ENCODE measurements around the gene WDR93. TPM values are rescaled to one million over a fixed set of nuclear protein-coding genes. Genes with fewer than 3 reads are reported as not detected.
"Not testable (repeated sequence)": the region's sequence is repeated elsewhere in the genome, so short reads cannot be mapped to it uniquely, and the experiment has no call there.

WDR93 gene
- total RNA-seq, 2 experiments from 2014 or later, result 0.19 TPM; not detected in 1

DNA sequence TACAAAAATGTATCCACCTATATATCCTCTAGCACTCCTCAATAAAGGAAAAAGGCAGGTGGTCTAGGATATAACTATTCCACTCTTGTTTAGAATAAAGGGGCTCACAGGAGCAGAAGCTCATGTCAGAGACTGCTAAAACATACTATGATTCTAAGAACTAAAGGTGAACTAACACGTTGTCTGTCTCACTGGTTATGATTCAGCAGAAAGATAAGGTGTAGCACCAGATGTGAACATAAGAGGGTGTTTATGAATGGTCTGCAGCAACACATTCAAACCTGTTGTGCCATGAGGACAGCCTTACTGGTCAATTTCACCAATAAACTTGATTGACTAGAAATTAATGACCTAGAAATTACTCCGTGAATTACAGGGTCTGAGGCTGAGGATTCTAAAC lies 4.6 kb upstream of the WDR93 start:
- no peak overlapping the region for H2AFZ ChIP-seq (ENCODE audit: low read length)
- H3K27ac ChIP-seq (ENCODE audit: low read depth, low read length, poor library complexity, severe bottlenecking), result no peak overlapping the region
- H4K20me1 ChIP-seq (ENCODE audit: insufficient read depth, low read length), result no peaks in the 10 kb centered on the region
- H3K4me2 ChIP-seq (ENCODE audit: low read length), result no peak overlapping the region
- no TSS peak for BruUV-seq (replicated peaks)
- ChIA-PET POLR2A (interaction anchor here (0.7 kb wide), 1 partner anchor 9 kb away, joined by 4 read pairs; no protein-coding TSS in a partner anchor), CTCF (ENCODE audit: unreplicated experiment) (interaction anchor here (0.6 kb wide), 2 partner anchors 96 to 255 kb away, joined by 4 read pairs; no protein-coding TSS in a partner anchor)
- DNase-seq (ENCODE audit: low spot score), result no peak
- TF ChIP-seq EZH2phosphoT487 (IDR thresholded peaks at IDR 0.05; ENCODE audit: borderline replicate concordance, low read depth, low read length), result no peak
- TF ChIP-seq, protein P1, sequence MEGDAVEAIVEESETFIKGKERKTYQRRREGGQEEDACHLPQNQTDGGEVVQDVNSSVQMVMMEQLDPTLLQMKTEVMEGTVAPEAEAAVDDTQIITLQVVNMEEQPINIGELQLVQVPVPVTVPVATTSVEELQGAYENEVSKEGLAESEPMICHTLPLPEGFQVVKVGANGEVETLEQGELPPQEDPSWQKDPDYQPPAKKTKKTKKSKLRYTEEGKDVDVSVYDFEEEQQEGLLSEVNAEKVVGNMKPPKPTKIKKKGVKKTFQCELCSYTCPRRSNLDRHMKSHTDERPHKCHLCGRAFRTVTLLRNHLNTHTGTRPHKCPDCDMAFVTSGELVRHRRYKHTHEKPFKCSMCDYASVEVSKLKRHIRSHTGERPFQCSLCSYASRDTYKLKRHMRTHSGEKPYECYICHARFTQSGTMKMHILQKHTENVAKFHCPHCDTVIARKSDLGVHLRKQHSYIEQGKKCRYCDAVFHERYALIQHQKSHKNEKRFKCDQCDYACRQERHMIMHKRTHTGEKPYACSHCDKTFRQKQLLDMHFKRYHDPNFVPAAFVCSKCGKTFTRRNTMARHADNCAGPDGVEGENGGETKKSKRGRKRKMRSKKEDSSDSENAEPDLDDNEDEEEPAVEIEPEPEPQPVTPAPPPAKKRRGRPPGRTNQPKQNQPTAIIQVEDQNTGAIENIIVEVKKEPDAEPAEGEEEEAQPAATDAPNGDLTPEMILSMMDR (conservative IDR thresholded peaks at IDR 0.05; ENCODE audit: low read length), result no peak
- no peak overlapping the region for H3K4me3 ChIP-seq (ENCODE audit: low read depth, low read length, poor library complexity, severe bottlenecking)
- no peaks in the 10 kb centered on the region for H3K9me2 ChIP-seq (ENCODE audit: insufficient read depth, low read length)
- no peaks in the 10 kb centered on the region for H3K9me3 ChIP-seq (ENCODE audit: low read length)
- intact Hi-C loops (cut with micrococcal nuclease; ENCODE audit: unreplicated experiment), result no loop called here
- no peaks in the 10 kb centered on the region for H3K79me2 ChIP-seq (ENCODE audit: insufficient read depth, low read depth, low read length)
- no peaks in the 10 kb centered on the region for H3K36me3 ChIP-seq (ENCODE audit: insufficient read depth, low read length)
- H3K4me1 ChIP-seq (ENCODE audit: insufficient read depth, low read length, poor library complexity, severe bottlenecking), result peaks cover 10% of the 10 kb centered on the region

- Histone ChIP-seq H3K9me3 (ENCODE audit: low read length) (no peaks in the 10 kb centered on the region), H3K79me2 (ENCODE audit: insufficient read depth, low read depth, low read length) (no peaks in the 10 kb centered on the region), H3K4me1 (ENCODE audit: insufficient read depth, low read length, poor library complexity, severe bottlenecking) (peaks cover 11% of the 10 kb centered on the region), H2AFZ (ENCODE audit: low read length) (no peak overlapping the region), H3K9me2 (ENCODE audit: insufficient read depth, low read length) (no peaks in the 10 kb centered on the region), H4K20me1 (ENCODE audit: insufficient read depth, low read length) (no peaks in the 10 kb centered on the region), H3K4me2 (ENCODE audit: low read length) (no peak overlapping the region), H3K4me3 (ENCODE audit: low read depth, low read length, poor library complexity, severe bottlenecking) (no peak overlapping the region), H3K36me3 (ENCODE audit: insufficient read depth, low read length) (no peaks in the 10 kb centered on the region), H3K27ac (ENCODE audit: low read depth, low read length, poor library complexity, severe bottlenecking) (no peak overlapping the region)
- BruUV-seq (replicated peaks), result no TSS peak
- intact Hi-C loops (cut with micrococcal nuclease; ENCODE audit: unreplicated experiment), result no loop called here
- TF ChIP-seq EZH2phosphoT487 (IDR thresholded peaks at IDR 0.05; ENCODE audit: borderline replicate concordance, low read depth, low read length), result no peak
- TF ChIP-seq, protein P1 (conservative IDR thresholded peaks at IDR 0.05; ENCODE audit: low read length), result no peak
- no peak for DNase-seq (ENCODE audit: low spot score)
- ChIA-PET CTCF (ENCODE audit: unreplicated experiment) (interaction anchor here (0.6 kb wide), 1 partner anchor 95 kb away, joined by 4 read pairs; no protein-coding TSS in a partner anchor), POLR2A (interaction anchor here (0.7 kb wide), 1 partner anchor 9 kb away, joined by 4 read pairs; no protein-coding TSS in a partner anchor)
Observed at GRCh38 chr15:89686522-89686921, 4.1 kb upstream of the WDR93 start.

GRCh38 chr15:89689930-89690275 lies 708 bp upstream of the WDR93 start:
- peak overlapping the region; percentile 80 for H3K4me3 ChIP-seq (ENCODE audit: low read depth, low read length, poor library complexity, severe bottlenecking)
- H4K20me1 ChIP-seq (ENCODE audit: insufficient read depth, low read length); H3K36me3 ChIP-seq (ENCODE audit: insufficient read depth, low read length); BruUV-seq (replicated peaks); H3K9me3 ChIP-seq (ENCODE audit: low read length); POLR2A ChIA-PET; H3K27ac ChIP-seq (ENCODE audit: low read depth, low read length, poor library complexity, severe bottlenecking); H3K9me2 ChIP-seq (ENCODE audit: insufficient read depth, low read length); H3K79me2 ChIP-seq (ENCODE audit: insufficient read depth, low read depth, low read length); DNase-seq (ENCODE audit: low spot score); intact Hi-C loops (cut with micrococcal nuclease; ENCODE audit: unreplicated experiment); CTCF ChIA-PET (ENCODE audit: unreplicated experiment): not testable (repeated sequence)
- peak overlapping the region; percentile 100 for H2AFZ ChIP-seq (ENCODE audit: low read length)
- peak overlapping the region; percentile 83 for H3K4me2 ChIP-seq (ENCODE audit: low read length)
- H3K4me1 ChIP-seq (ENCODE audit: insufficient read depth, low read length, poor library complexity, severe bottlenecking), result peaks cover 11% of the 10 kb centered on the region

Measured in OCI-LY7 (cell line).